ENCODE measurements around the gene ADAM29. TPM values are rescaled to one million over a fixed set of nuclear protein-coding genes. Genes with fewer than 3 reads are reported as not detected.

ADAM29 gene
- total RNA-seq (2012; rRNA removed) (not detected in 2 replicates), polyA plus RNA-seq (2012; rRNA removed) (not detected in 2 replicates), Bru-seq, nascent RNA (not detected), BruChase-seq, experiment 1, labeled RNA remaining after a 6-hour chase (not detected), BruChase-seq, experiment 2, labeled RNA remaining after a 2-hour chase (not detected)
- polyA plus RNA-seq (2012; cell fraction: cytosol; rRNA removed) = not detected in 2 replicates
- not detected in 2 replicates for polyA plus RNA-seq (2012; cell fraction: nucleus; rRNA removed; ENCODE audit: low replicate concordance)
- long read RNA-seq = 0 reads

DNA sequence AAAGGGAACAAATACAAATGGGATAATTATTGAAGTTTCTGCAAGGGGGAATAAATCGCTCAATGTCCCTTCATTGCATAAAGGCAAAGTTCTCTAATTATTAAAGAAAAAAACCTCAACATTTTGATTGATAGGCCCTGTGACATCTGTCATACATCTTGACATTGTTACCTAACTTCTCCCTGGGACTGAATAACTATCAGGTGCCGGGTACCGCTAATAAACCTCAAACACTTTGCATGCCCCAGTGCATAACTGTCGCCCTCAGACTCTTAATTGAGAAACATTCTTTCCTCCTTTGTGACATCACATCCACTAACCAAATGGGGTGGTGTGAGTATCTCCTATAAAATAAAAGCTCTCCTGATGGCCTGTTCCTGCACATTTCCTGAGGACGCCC lies at the start of gene ADAM29:
TSS of gene ADAM29 (plus strand) at position 301 of the 400 bp plus-strand sequence. CDS start 57,168 bp downstream, outside the sequence.
- no peaks in the 10 kb centered on the region for H3K79me1 ChIP-seq (ENCODE audit: low read depth in 1 of 2, low read length in 2 of 2)
- in situ Hi-C loops (cut with MboI; ENCODE audit: low sequenced_read_pairs) = no loop called here
- H3K56ac ChIP-seq (ENCODE audit: extremely low read depth, insufficient read depth, low read length) = no peak within 1 kb of the TSS
- H3K27me3 ChIP-seq (ENCODE audit: control insufficient read depth, insufficient read depth, low read length) = no peaks in the 10 kb centered on the region
- no peak within 1 kb of the TSS for H3K23ac ChIP-seq (ENCODE audit: low read depth, low read length)
- ChIA-PET CTCF (no interaction called here), POLR2A (ENCODE audit: unreplicated experiment) (no interaction called here)
- no peaks in the 10 kb centered on the region for H3K9me1 ChIP-seq (ENCODE audit: insufficient read depth, low read length)
- no peak within 1 kb of the TSS for H3K18ac ChIP-seq (ENCODE audit: low read depth, low read length)
- H3K4ac ChIP-seq (ENCODE audit: low read depth, low read length) = no peak within 1 kb of the TSS
- no peak within 1 kb of the TSS for H3K4me2 ChIP-seq (ENCODE audit: low read depth, low read length)
- no CpG with 5 or more reads among the region's 5 CpGs for WGBS, 2 experiments (ENCODE audit: extremely low coverage in 2 of 2, insufficient read length in 1 of 2)
- no peak for DNase-seq
- no peak within 1 kb of the TSS for H3K9ac ChIP-seq (ENCODE audit: low read depth, low read length)
- no peak for ATAC-seq (ENCODE audit: low read depth)
- H2AFZ ChIP-seq (replicated peaks; ENCODE audit: low read length, poor library complexity) = no peak within 1 kb of the TSS
- no peaks in the 10 kb centered on the region for H3K36me3 ChIP-seq (ENCODE audit: control insufficient read depth, insufficient read depth, low read length)
- dilution Hi-C loops (cut with HindIII; ENCODE audit: low sequenced_read_pairs, unreplicated experiment) = no loop called here
- no peak within 1 kb of the TSS for H4K91ac ChIP-seq (ENCODE audit: insufficient read depth, low read depth, low read length)
- no peak within 1 kb of the TSS for H2AK5ac ChIP-seq (ENCODE audit: low read depth, low read length)
- H2BK120ac ChIP-seq (ENCODE audit: low read depth, low read length) = no peak within 1 kb of the TSS
- no peak within 1 kb of the TSS for H3K14ac ChIP-seq (replicated peaks; ENCODE audit: low read depth, low read length)
- no peaks in the 10 kb centered on the region for H3K4me1 ChIP-seq (ENCODE audit: control insufficient read depth, insufficient read depth, low read length)
- no peak within 1 kb of the TSS for H2BK15ac ChIP-seq (ENCODE audit: low read depth, low read length)
- intact Hi-C loops (cut with micrococcal nuclease) = no loop called here
- H2AK9ac ChIP-seq (replicated peaks; ENCODE audit: low read depth, low read length, poor library complexity) = no peak within 1 kb of the TSS
- no TSS peak for BruUV-seq (replicated peaks)
- H2BK5ac ChIP-seq (ENCODE audit: low read depth, low read length, poor library complexity, severe bottlenecking) = no peak within 1 kb of the TSS
- no peaks in the 10 kb centered on the region for H4K20me1 ChIP-seq (ENCODE audit: insufficient read depth, low read length)
- H2BK20ac ChIP-seq (ENCODE audit: low read depth, low read length) = no peak within 1 kb of the TSS
- no peak within 1 kb of the TSS for H4K5ac ChIP-seq (ENCODE audit: low read depth, low read length)
- H3K9me3 ChIP-seq (ENCODE audit: control insufficient read depth, insufficient read depth, low read length) = no peaks in the 10 kb centered on the region
- TF ChIP-seq RAD21 (IDR thresholded peaks at IDR 0.05; ENCODE audit: low read length) (no peak), MAFK (IDR thresholded peaks at IDR 0.05; ENCODE audit: low read depth, low read length) (no peak), CHD1 (IDR thresholded peaks at IDR 0.05; ENCODE audit: low read depth, low read length) (no peak), MXI1 (IDR thresholded peaks at IDR 0.05; ENCODE audit: borderline replicate concordance, low read depth, low read length) (no peak), POLR2A (IDR thresholded peaks at IDR 0.05; ENCODE audit: low read depth, low read length) (no peak), FOS (IDR thresholded peaks at IDR 0.05; ENCODE audit: low read depth, low read length) (no peak), RFX5 (IDR thresholded peaks at IDR 0.05; ENCODE audit: low read depth, low read length) (no peak), SMC3 (IDR thresholded peaks at IDR 0.05; ENCODE audit: low read depth, low read length) (no peak)
- TF ChIP-seq, protein P1, sequence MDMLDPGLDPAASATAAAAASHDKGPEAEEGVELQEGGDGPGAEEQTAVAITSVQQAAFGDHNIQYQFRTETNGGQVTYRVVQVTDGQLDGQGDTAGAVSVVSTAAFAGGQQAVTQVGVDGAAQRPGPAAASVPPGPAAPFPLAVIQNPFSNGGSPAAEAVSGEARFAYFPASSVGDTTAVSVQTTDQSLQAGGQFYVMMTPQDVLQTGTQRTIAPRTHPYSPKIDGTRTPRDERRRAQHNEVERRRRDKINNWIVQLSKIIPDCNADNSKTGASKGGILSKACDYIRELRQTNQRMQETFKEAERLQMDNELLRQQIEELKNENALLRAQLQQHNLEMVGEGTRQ (IDR thresholded peaks at IDR 0.05; ENCODE audit: low read depth, low read length) = no peak
- H4K8ac ChIP-seq (ENCODE audit: low read depth in 2 of 2, low read length in 2 of 2) = no peak within 1 kb of the TSS
- H3K27ac ChIP-seq (ENCODE audit: insufficient read depth, low read length) = no peak within 1 kb of the TSS
- H3K4me3 ChIP-seq (ENCODE audit: insufficient read depth, low read depth, low read length) = no peak within 1 kb of the TSS
